Fibroblast of lung (primary cell): ENCODE data around the gene TWSG1. TPM values are rescaled to one million over a fixed set of nuclear protein-coding genes. Genes with fewer than 3 reads are reported as not detected.

Source experiments
- DNase-seq, 2 donors: peaks; one replicate each; pipeline versions ENCODE4 v3.0.0 to v3.0.0-alpha.2; 2010; ENCODE audit warnings: low read depth in 2 of 2
- H2AFZ ChIP-seq: 2 replicates; pipeline ENCODE4 v1.5.1; 2012; ENCODE audit warnings: low read length, control low read depth, inconsistent platforms
- H3K27ac ChIP-seq: 2 replicates; pipeline ENCODE4 v1.5.1; 2011; ENCODE audit warnings: low read length, control low read depth; ENCODE audit not compliant: insufficient read depth
- H3K27me3 ChIP-seq: 2 replicates; pipeline ENCODE4 v1.5.1; 2011; ENCODE audit warnings: mild to moderate bottlenecking, low read length; ENCODE audit not compliant: control insufficient read depth, insufficient read depth
- H3K36me3 ChIP-seq: 2 replicates; pipeline ENCODE4 v1.5.1; 2011; ENCODE audit warnings: low read length; ENCODE audit not compliant: control insufficient read depth, insufficient read depth
- H3K4me1 ChIP-seq: 2 replicates; pipeline ENCODE4 v1.5.1; 2011; ENCODE audit warnings: low read length; ENCODE audit not compliant: control insufficient read depth, insufficient read depth; ENCODE audit errors: extremely low read depth
- H3K4me2 ChIP-seq: 2 replicates; pipeline ENCODE4 v1.5.1; 2011; ENCODE audit warnings: low read length, control low read depth; ENCODE audit not compliant: insufficient read depth; ENCODE audit errors: extremely low read depth
- H3K4me3 ChIP-seq, 4 experiments: fragments of 200-600 bp in 1 of 4; sonication (generic) in 1 of 4; replicated peaks in 1 of 4; 2 replicates each; pipeline ENCODE4 v1.5.1; 2011 to 2016; ENCODE audit warnings: low read length in 4 of 4, low read depth in 3 of 4, mild to moderate bottlenecking in 3 of 4, control low read depth in 2 of 4, inconsistent platforms in 1 of 4, mixed read lengths in 1 of 4; ENCODE audit not compliant: insufficient read depth in 1 of 4; ENCODE audit errors: control extremely low read depth in 1 of 4
- H3K79me2 ChIP-seq: 2 replicates; pipeline ENCODE4 v1.5.1; 2012; ENCODE audit warnings: mild to moderate bottlenecking, low read length, inconsistent platforms; ENCODE audit not compliant: control insufficient read depth, insufficient read depth
- H3K9ac ChIP-seq: 2 replicates; pipeline ENCODE4 v1.5.1; 2011; ENCODE audit warnings: mild to moderate bottlenecking, low read length, control low read depth; ENCODE audit not compliant: insufficient read depth
- H3K9me3 ChIP-seq: 2 replicates; pipeline ENCODE4 v1.5.1; 2012; ENCODE audit warnings: low read depth, low read length; ENCODE audit not compliant: control insufficient read depth, insufficient read depth
- H4K20me1 ChIP-seq: 2 replicates; pipeline ENCODE4 v1.5.1; 2011; ENCODE audit warnings: low read length; ENCODE audit not compliant: control insufficient read depth, insufficient read depth; ENCODE audit errors: extremely low read depth
- EZH2 ChIP-seq: IDR thresholded peaks from 2 replicates; pipeline ENCODE4 v1.5.1; 2012; ENCODE audit warnings: low read length, control low read depth, mild to moderate bottlenecking; ENCODE audit errors: missing control alignments
- polyA plus RNA-seq, 2 donors: library from polyadenylated mRNA; depleted of rRNA in 1 of 2; stranded (reverse) in 1 of 2; unstranded in 1 of 2; fragments of >200 nt; gene quantifications; 2 replicates each; pipeline ENCODE4 v1.2.1, GENCODE V29; 2011 to 2012; ENCODE audit warnings: missing spikeins in 1 of 2
- total RNA-seq: library from RNA; depleted of rRNA; stranded (reverse); fragments of >200 nt; gene quantifications from 2 replicates; pipeline ENCODE4 v1.2.1, GENCODE V29; 2014
- TF ChIP-seq, protein P1 (sequence below), 2 donors: IDR thresholded peaks in 1 of 2; conservative IDR thresholded peaks in 1 of 2; 1 replicate in 1 of 2; 2 replicates in 1 of 2; pipeline ENCODE4 v1.5.1; 2011 to 2012; ENCODE audit warnings: low read length in 2 of 2, control low read depth in 1 of 2, inconsistent platforms in 1 of 2, low read depth in 1 of 2, mild to moderate bottlenecking in 1 of 2

Gene TWSG1
- total and polyA plus RNA-seq, 2 donors (not counting 1 experiment from before 2014, with no cell fraction given), result 188 to 216 TPM

DNA sequence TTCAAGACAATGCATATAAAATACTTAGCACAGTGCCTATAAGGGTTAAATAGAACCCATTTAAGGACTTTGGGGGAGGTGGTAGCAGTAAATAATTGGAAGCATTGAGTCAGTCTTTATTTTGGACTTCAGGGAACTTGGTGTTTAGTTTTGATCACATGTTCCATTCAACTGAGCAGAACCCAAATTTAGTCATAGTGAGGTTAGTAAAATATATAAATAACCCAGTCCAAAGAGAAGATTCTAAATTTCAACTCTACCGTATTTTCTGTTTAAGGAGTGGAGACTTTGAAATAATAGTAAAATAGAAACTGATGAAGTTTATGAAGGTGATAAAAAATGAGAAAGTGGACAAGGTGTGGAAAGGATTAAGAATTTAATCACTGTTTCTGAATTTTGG is 19.7 kb downstream of the TWSG1 start:
- no peak for TF ChIP-seq EZH2
- TF ChIP-seq, protein P1, sequence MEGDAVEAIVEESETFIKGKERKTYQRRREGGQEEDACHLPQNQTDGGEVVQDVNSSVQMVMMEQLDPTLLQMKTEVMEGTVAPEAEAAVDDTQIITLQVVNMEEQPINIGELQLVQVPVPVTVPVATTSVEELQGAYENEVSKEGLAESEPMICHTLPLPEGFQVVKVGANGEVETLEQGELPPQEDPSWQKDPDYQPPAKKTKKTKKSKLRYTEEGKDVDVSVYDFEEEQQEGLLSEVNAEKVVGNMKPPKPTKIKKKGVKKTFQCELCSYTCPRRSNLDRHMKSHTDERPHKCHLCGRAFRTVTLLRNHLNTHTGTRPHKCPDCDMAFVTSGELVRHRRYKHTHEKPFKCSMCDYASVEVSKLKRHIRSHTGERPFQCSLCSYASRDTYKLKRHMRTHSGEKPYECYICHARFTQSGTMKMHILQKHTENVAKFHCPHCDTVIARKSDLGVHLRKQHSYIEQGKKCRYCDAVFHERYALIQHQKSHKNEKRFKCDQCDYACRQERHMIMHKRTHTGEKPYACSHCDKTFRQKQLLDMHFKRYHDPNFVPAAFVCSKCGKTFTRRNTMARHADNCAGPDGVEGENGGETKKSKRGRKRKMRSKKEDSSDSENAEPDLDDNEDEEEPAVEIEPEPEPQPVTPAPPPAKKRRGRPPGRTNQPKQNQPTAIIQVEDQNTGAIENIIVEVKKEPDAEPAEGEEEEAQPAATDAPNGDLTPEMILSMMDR (conservative IDR thresholded peaks at IDR 0.05 in 1 of 2, IDR thresholded peaks at IDR 0.05 in 1 of 2; ENCODE audit: low read depth in 1 of 2, low read length in 2 of 2), result no peak
- no peaks in the 10 kb centered on the region for H3K4me1 ChIP-seq
- H4K20me1 ChIP-seq, result no peaks in the 10 kb centered on the region
- H3K4me3 ChIP-seq, result no peak overlapping the region
- no peaks in the 10 kb centered on the region for H3K36me3 ChIP-seq
- H3K27ac ChIP-seq, result no peak overlapping the region
- DNase-seq, result peak in 1 of 2 donors; percentile 32
- H3K27me3 ChIP-seq, result no peaks in the 10 kb centered on the region
- no peak overlapping the region for H3K9ac ChIP-seq
- no peak overlapping the region for H2AFZ ChIP-seq
- no peaks in the 10 kb centered on the region for H3K9me3 ChIP-seq
- H3K4me2 ChIP-seq, result no peak overlapping the region
- peaks cover 19% of the 10 kb centered on the region for H3K79me2 ChIP-seq

DNA sequence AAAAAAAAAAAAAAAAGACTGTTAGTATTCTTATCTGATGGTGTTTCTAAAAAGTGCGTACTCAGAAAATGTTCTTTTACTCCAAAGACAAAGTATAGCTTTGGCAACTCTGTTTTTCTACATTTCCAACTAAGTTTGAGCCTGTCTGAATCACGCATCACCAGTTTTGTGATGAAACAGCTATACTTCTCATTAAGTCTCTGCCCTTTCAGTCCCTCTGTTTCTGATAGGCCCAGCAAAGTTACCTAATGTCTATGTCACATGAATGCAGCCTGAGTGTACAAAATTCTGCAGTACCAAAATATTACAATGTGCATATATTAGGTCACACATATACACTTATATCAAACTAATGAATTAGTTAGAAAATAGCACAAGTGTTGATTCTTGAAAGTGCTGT is 22.4 kb downstream of the TWSG1 start:
- Histone ChIP-seq H3K4me3 (no peak overlapping the region), H3K79me2 (peaks cover 11% of the 10 kb centered on the region), H3K4me2 (no peak overlapping the region), H2AFZ (no peak overlapping the region), H4K20me1 (no peaks in the 10 kb centered on the region), H3K27me3 (no peaks in the 10 kb centered on the region), H3K9me3 (no peaks in the 10 kb centered on the region), H3K27ac (no peak overlapping the region), H3K4me1 (no peaks in the 10 kb centered on the region), H3K9ac (no peak overlapping the region), H3K36me3 (no peaks in the 10 kb centered on the region)
- TF ChIP-seq EZH2, result no peak
- TF ChIP-seq, protein P1 (conservative IDR thresholded peaks at IDR 0.05 in 1 of 2, IDR thresholded peaks at IDR 0.05 in 1 of 2; ENCODE audit: low read depth in 1 of 2, low read length in 2 of 2), result no peak
- no peak for DNase-seq

GRCh38 chr18:9359796-9360195 is 25.2 kb downstream of the TWSG1 start:
- TF ChIP-seq, protein P1 (conservative IDR thresholded peaks at IDR 0.05 in 1 of 2, IDR thresholded peaks at IDR 0.05 in 1 of 2; ENCODE audit: low read depth in 1 of 2, low read length in 2 of 2), result no peak
- no peak for TF ChIP-seq EZH2
- no peaks in the 10 kb centered on the region for H3K27me3 ChIP-seq
- no peaks in the 10 kb centered on the region for H4K20me1 ChIP-seq
- H3K4me3 ChIP-seq, result no peak overlapping the region
- H3K27ac ChIP-seq, result no peak overlapping the region
- no peak overlapping the region for H3K4me2 ChIP-seq
- H3K36me3 ChIP-seq, result no peaks in the 10 kb centered on the region
- no peak overlapping the region for H2AFZ ChIP-seq
- peaks cover 2% of the 10 kb centered on the region for H3K79me2 ChIP-seq
- no peaks in the 10 kb centered on the region for H3K9me3 ChIP-seq
- H3K9ac ChIP-seq, result no peak overlapping the region
- DNase-seq, result no peak
- H3K4me1 ChIP-seq, result no peaks in the 10 kb centered on the region
